ENCODE data around the gene BIRC7. TPM values are rescaled to one million over a fixed set of nuclear protein-coding genes. Genes with fewer than 3 reads are reported as not detected.

BIRC7 gene
- polyA plus RNA-seq, 4 donors, result 1.4 to 2.2 (median 2.0) TPM

DNA sequence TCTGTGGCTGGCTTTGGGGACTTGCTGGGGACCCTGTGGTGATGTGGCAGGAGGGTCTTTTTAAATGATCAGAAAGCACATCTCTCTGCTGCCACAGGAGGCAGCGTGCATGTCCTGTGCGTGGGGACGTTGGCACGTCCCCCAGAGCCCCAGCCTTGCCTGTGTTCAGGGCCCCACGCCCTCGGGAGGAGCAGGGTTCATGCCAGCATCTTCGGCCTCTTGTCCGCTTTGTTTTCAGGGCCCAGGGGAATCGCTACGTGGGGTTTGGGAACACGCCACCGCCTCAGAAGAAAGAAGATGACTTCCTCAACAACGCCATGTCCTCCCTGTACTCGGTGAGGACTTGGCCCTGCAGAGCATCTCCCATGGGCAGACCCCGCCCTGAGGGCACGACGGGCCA, 43.0 kb downstream of the BIRC7 start:
- DNase-seq (ENCODE audit: low read depth in 4 of 4, low spot score in 2 of 4), result no peak

DNA sequence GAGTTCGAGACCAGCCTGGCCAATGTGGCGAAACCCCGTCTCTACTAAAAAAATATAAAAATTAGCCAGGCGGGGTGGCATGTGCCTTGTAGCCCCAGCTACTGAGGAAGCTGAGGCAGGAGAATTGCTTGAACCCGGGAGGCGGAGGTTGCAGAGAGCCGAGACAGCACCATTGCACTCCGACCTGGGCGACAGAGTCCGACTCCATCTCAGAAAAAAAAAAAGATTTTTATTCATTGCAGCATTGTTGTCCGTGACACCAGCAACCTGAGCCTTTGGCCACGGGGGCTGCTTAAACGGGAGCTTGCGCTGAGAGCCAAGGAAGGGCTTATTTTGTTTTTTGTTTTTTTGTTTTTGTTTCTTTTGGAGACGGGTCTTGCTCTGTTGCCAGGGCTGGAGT, 44.2 kb downstream of the BIRC7 start:
- DNase-seq (ENCODE audit: low read depth in 4 of 4, low spot score in 2 of 4), result no peak

DNA sequence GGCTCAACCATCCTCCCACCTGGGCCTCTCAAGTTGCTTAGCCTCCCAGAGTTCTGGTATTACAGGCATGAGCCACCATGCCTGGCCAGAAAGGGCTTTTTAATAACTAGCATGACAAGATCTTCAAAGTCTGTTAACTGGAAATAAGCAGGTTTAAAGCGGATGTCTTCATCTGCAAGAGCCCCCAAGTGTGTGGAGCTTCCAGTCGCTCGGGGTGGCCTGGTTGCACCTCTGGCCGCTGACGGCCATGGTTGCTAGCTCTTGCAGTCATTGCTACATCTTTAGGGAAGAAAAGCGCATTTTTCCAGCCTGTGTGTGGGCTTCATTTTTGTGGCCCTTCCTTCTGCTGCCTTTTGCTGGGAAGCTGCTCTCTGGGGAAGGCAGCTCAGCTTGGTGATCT, 44.7 kb downstream of the BIRC7 start:
- DNase-seq (ENCODE audit: low read depth in 4 of 4, low spot score in 2 of 4), result no peak

DNA sequence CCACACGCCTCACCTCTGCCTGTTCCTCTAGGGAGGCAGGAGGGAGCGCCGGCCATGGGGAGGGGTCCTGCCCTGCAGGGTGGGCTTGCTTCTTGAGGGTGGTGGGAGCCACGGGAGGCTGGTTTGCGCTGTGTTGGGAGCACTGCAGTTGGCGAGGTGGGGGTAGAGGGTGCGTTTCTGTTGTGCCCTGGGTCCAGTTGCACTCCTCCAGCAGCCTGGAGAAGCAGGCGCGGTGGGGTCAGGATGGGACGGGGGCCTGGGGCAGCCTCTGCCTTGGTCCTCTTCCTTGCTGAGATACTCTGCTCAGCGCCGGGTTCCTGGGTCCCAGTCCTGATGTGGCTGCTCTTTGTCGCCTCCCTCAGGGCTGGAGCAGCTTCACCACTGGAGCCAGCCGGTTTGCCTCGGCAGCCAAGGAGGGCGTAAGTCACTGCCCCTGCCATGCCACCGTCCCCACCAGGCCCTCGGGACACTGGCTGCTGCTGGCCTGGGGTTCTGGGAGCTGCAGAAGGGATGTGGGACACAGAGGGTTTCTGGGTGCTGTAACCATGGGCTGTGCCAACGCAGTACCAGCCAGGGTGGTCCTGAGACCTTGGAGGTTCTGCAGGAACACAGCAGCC, 45.3 kb downstream of the BIRC7 start:
- DNase-seq (ENCODE audit: low read depth in 4 of 4, low spot score in 2 of 4), result no peak

DNA sequence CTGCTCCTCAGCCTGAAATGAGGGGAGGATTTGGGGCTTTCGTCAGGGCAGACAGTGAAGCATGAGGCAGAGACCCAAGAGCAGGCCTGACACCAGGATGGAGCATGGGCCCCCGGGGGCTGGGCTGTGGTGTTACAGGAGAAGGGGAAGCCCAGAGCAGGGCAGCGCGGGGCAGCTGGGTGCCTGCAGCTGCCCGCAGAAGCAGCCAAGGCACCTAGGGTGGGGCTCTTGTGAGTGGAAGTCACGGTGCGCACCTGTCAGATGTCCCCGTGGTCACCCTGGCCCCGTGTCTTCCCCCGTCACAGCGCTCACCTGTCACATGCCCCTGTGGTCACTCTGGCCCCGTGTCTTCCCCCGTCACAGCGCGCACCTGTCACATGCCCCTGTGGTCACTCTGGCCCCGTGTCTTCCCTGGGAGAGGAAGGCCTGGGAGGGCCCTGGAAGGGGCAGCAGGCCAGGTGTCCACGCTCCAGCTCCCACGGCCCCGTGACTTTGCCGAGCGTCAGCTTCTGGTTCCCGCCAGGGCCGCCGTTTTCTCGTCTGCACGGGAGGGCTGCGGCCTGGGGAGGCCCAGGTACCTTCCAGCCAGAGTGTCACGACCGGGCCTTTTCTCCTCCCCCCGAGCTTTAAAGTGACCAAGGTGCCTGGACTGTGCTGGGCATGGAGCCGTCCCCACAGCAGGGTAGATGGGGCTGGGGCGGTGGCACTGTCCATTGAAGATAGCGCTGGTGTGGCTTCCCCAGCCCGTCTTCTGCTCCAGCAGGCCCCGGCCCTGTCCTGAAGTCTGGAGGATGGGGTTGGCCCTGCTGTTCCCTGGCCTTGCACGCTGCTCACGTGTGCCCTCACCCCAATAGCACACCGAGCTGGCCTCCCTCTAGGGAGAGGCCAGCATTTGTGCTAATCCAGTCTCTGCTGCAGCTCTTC, 46.3 kb downstream of the BIRC7 start:
- DNase-seq (ENCODE audit: low read depth in 4 of 4, low spot score in 2 of 4), result no peak

DNA sequence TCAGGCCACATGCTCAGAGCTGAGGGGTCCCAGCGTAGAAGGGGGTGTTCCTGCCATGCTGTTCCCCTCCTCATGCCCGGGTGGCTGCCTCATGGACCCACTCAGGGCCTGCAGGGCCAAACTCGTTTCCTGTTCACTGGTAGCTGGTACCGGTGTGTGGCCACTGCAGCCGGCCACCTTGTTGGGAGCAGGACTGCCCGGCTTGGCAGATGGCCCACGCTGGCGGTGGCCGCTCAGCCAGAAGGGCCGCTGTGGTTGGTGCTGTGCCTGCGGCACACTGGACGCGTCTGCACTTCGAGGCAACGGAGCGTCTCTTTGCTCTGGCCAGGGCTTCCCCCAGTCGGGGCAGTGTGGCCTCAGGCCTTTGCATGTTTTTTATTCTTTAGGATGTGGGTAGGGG, 47.2 kb downstream of the BIRC7 start:
- no peak for DNase-seq (ENCODE audit: low read depth in 4 of 4, low spot score in 2 of 4)

DNA sequence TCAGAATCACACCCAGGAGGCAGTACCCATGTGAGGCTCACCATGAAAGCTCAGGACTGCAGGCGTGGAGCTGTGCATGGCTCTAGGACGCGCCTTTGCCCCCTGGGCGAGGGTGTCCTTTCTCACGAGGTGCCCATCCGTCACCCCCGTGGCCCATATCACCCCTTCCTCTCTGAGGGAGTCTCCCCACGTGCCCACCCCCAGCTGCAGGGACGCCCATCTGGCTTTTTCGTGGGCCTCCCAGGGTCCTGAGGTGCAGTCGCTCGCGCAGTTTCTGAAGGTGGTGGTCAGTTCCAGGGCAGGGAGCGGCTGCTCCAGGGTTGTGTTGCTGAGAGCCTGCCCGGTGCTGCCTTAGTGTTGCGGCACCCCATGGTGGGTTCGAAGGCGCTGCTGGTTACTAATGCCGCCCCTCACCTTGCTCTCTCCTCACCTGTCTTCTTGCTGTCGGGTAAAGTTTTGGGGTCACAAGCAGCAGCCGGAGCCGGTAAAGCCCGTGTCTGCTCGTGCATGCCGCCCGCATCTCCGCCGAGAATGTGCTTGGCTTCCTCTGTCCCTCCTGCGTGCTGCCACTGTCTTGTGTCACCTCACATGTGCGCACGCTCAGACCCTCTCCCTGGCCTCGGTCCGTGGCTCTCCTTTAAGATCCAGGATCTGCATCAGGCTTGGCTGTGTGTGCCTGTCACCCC, 47.8 kb downstream of the BIRC7 start:
- no peak for DNase-seq (ENCODE audit: low read depth in 4 of 4, low spot score in 2 of 4)

DNA sequence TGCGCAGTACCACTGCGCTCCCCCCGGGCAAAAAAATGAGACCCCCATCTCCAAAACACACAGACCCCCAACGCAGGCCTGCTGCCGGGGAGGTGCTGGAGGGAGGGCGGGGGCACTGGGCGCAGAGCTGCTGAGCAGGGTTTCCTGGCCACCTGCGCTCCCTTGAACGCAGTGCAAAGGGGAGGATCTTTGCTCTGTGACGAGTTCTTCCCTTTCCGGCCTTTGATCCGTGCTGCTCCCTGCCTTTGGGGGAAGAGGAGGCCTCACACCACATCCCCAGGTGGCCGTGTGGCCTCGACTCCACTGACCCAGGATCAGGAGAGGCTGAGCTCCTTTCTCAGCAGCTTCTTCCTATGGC, 48.4 kb downstream of the BIRC7 start:
- DNase-seq (ENCODE audit: low read depth in 4 of 4, low spot score in 2 of 4), result no peak

DNA sequence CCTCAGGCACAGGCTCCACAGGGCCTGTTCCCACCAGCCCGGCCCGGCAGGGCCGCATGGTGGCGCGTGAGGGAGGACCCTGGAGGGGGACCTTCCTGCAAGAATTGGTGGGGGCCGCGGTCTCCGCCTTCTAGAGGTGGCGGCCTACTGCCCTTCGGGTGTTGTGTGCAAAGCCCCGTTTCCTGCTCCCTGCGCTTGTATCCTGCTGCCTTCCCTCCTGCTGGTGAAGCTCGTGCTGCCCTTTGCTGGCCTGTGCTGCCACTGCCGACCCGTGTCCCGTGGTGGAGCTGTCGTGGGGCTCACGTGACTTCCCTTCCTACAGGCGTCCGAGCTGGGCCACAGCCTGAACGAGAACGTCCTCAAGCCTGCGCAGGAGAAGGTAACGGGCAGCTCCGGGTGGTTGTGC, 48.8 kb downstream of the BIRC7 start:
- DNase-seq (ENCODE audit: low read depth in 4 of 4, low spot score in 2 of 4), result no peak

DNA sequence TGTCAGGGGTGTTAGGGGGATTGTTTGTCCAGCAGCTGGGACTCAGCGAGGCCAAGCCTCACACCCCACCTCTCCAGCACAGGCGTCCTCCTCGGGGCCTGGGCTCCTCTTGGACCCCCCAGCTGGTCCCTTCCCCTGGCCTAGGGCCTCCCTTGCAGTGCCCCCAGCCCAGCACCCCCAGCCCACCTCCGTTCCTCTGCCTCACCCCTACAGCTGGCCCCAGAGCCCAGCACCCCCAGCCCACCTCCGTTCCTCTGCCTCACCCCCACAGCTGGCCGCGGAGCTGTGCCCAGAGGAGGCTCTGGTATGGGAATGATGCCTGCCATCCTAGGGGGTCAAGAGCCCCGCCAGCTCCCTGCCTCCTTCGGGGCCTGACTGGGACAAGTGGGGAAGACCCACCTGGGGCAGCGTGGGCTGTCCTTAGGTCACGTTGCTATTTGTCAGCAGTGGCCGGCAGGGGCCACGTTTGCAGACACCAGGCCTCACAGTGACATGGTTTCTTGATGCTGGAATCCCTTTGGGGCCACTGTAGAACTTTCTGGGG, 49.3 kb downstream of the BIRC7 start:
- no peak for DNase-seq (ENCODE audit: low read depth in 4 of 4, low spot score in 2 of 4)

DNA sequence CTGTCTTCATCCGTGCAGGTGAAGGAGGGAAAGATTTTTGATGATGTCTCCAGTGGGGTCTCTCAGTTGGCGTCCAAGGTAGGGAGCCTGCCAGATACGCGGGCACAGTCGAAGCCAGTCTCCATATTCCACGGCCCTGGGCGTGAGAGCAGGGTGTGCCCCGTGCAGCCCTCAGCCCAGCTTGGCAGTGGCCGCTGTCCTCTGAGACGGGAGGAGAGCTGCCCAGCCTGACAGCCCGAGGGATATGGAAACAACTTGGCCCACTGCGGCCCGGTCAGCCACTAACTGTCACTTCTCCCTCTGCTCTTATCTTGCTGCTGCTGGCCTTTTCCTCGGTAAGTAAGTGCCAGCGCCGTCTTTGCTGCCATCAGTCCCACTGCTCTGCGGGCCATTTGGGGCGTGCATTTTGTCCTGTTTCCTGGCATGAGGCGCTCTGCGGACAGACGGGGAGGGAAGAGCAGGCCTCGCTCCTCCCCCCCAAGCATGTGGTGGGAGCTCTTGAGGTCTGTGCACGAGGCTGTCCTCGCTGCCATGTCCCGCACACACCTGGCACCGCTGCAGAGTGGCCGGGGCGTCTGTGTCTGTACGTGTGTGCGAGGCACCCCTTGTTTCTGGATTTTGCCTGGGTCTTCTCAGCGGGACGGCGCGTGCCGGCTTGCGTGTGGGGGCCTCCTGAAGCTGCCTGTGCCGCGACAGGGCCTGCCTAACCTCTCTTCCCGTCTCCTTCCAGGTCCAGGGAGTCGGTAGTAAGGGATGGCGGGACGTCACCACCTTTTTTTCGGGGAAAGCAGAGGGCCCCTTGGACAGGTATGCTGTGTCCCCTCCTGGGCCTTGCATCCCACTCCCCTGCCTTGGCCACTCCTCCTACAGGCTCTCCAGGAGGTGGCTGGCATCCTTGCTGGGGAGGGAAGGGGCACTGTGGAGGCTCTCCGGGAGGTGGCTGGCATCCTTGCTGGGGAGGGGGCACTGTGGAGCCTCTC, 50.2 kb downstream of the BIRC7 start:
- DNase-seq (ENCODE audit: low read depth in 4 of 4, low spot score in 2 of 4), result no peak

DNA sequence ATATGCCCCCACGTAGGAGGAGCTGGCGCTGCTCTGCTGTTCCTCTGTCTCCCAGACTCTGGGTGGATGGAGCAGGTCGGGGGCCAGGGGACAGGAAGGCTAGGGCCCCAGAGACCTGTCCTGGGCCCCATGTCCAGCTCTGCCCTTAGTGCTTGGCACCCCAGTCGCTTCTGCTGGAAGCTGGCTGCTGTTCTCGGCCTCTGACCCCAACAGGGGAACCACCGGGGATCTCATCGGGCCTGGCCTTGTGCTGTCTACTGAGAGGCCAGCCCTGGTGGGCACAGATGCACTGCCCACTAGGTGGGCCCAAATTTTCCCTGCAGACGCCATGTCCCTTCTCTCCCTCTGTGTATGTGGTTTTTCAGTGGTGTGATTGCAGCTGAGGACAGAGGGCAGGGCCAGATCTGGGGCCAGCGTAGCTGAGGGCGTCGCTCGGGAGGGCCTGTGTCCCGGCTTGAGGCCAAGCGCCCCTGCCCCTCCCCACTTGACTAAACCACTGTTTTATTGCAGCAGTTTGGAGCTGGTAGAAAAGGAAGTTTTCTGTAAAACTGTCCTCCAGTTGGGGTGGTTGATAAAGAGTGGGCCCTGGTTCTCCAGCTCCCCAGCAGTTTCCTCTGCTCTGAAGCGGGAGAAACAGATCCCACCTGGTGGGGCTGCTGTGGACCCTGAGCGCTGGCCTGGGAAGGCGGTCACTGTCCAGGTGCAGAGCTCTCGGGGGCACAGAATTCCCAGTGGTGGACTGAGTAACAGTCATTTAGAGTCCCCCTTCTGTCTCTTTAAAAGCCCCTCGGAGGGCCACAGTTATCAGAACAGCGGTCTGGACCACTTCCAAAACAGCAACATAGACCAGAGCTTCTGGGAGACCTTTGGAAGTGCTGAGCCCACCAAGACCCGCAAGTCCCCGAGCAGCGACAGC, 51.3 kb downstream of the BIRC7 start:
- no peak for DNase-seq (ENCODE audit: low read depth in 4 of 4, low spot score in 2 of 4)

DNA sequence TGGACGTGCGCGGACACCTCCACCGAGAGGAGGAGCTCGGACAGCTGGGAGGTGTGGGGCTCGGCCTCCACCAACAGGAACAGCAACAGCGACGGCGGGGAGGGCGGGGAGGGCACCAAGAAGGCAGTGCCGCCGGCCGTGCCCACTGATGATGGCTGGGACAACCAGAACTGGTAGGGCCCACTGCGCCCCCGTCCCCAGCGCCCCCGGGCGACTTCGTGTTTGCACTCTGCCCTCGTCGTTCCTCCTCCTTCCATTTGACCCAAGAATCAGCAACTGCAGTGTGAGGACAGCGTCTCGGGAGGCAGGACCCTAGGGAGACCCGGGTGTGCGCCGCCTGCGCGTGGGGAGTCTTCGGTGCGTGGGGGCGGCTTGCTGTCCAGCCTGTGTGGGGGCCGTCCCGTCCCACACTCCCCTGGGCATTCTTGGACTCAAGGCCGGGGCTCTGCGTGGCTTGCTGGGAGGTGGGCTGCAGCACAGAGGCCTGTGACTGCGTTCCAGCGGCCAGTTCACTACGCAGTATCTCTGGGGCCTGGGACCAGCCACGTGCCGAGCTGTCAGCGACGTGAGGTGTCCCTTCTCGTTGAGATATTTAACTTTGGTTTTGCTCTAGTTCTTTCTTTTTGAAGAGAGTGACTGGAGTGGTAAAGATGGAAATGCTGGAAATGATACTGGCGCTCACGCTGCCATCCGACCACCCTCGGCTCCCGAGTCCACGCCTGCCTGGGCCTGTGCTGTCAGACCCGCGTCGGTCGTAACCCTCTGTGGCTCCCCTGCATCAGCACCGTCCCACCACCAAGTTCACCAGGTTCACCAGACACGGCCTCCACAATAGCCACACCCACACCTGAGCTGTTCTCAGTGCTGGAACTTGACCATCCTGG, 52.2 kb downstream of the BIRC7 start:
- DNase-seq (ENCODE audit: low read depth in 4 of 4, low spot score in 2 of 4), result no peak

DNA sequence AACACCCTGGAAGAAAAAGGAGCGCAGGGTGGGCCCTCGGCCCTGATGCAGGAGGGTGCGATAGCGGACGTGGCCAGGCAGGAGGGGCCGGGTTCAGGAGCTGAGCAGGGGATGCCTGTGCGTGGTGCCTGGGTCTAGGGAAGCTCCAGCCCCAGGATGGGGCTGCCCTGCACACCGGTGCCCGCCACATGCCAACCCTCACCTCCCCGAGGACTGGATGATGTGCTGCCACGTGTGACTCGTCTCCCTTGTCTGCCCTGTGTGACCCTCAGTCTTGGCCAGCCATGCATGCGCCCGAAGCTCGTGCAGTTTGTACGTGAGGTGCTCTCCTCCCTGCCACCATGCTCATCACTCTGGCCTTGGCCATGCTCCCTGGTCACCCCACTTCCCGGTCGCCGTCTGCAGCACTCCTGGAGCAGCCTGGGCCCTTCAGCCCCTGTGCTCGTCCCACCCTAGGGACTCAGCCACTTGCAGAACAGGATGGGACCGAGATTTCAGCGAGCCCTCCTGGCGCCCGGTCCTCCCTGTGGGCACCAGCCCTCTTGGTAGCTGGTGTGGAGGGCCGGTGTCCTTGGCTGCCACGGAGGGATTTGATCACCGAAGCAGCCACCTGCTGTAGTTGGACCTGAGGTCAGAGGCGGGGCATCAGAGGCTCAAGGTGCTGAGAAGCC, 53.0 kb downstream of the BIRC7 start:
- no peak for DNase-seq (ENCODE audit: low read depth in 4 of 4, low spot score in 2 of 4)

DNA sequence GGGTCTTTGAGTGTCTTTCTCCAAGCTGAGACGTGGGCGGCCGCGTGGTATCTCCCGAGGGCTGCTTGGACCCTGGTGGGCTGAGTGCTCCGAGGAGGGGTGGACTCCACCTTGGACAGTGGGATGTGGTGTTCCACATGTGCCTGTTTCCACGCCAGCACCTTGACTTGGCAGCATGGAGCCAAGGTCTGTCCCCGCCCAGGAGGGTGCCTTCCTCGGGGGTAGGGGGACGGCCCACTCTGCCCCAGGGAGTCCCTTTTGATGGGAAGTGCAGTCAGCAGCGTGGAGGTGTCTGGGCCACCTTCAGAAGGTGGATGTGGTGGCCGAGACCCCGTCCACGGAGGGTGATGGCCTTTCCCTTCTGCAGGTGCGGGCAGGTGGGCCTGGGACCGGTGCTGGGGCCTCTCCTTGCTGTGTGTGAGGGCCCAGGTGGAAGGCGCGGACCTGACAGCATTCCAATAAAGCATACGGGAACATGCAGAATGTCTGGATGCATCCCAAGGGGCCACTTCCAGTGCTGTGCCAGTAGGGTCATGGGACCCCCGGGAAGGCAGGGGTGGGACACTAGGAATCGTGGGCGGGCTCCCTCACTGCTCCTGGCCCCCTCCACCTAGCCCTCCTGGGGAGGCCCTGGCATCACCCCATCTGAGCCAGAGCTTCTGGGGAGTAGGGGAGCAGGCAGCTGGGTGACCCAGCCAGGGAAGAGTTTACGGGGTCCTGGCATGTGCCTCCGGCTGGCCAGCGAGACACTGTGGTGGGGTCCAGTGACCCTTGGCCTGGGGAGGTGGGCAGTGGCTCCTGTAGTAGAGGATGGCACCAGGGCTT, 53.8 kb downstream of the BIRC7 start:
- no peak for DNase-seq (ENCODE audit: low read depth in 4 of 4, low spot score in 2 of 4)
